SK-N-SH (cell line): Measurements from ENCODE around the gene TRAF1. TPM values are rescaled to one million over a fixed set of nuclear protein-coding genes. Genes with fewer than 3 reads are reported as not detected.

Experiments used
- CHD2 ChIP-seq: fragments of 150-350 bp; IDR thresholded peaks from 2 replicates; pipeline ENCODE4 v1.6.1; 2018; ENCODE audit warnings: low read length; ENCODE audit not compliant: partially characterized antibody
- CTCF ChIP-seq: fragments of 200-600 bp; sonication (generic); IDR thresholded peaks from 2 replicates; pipeline ENCODE4 v1.6.1; 2017; ENCODE audit warnings: antibody characterized with exemption, mild to moderate bottlenecking, moderate library complexity
- ELF1 ChIP-seq: IDR thresholded peaks from 2 replicates; pipeline ENCODE4 v1.4.0; 2012
- EP300 ChIP-seq, 2 experiments: IDR thresholded peaks; 2 replicates each; pipeline versions ENCODE4 v1.4.0 to v1.6.1; 2012; ENCODE audit warnings: borderline replicate concordance in 1 of 2, low read depth in 1 of 2, low read length in 1 of 2
- EZH2phosphoT487 ChIP-seq: fragments of 200-600 bp; sonication (generic); IDR thresholded peaks from 2 replicates; pipeline ENCODE4 v1.6.1; 2017; ENCODE audit warnings: low read depth, mixed run types, mild to moderate bottlenecking, antibody characterized with exemption, moderate library complexity, borderline replicate concordance
- FOSL2 ChIP-seq: IDR thresholded peaks from 2 replicates; pipeline ENCODE4 v1.4.0; 2012; ENCODE audit warnings: low read depth, mild to moderate bottlenecking, moderate library complexity, borderline replicate concordance
- FOXJ3 ChIP-seq: sonication (generic); formaldehyde crosslinking; IDR thresholded peaks from 2 replicates; pipeline ENCODE4 v1.5.1; 2020; ENCODE audit warnings: mild to moderate bottlenecking, missing genetic modification reagents
- GABPA ChIP-seq: IDR thresholded peaks from 2 replicates; pipeline ENCODE4 v1.4.0; 2012; ENCODE audit warnings: low read depth, mild to moderate bottlenecking
- GATA2 ChIP-seq: sonication (generic); formaldehyde crosslinking; IDR thresholded peaks from 2 replicates; pipeline ENCODE4 v1.5.0; 2020; ENCODE audit warnings: mild to moderate bottlenecking, missing genetic modification reagents
- JUND ChIP-seq: IDR thresholded peaks from 2 replicates; pipeline ENCODE4 v1.4.0; 2012
- MEF2A ChIP-seq: IDR thresholded peaks from 2 replicates; pipeline ENCODE4 v1.4.0; 2012; ENCODE audit warnings: low read depth, borderline replicate concordance
- MXI1 ChIP-seq: IDR thresholded peaks from 2 replicates; pipeline ENCODE4 v1.6.1; 2012; ENCODE audit warnings: mild to moderate bottlenecking, low read depth, low read length, improper control_type of control experiment
- POLR2AphosphoS5 ChIP-seq: IDR thresholded peaks from 2 replicates; pipeline ENCODE4 v1.6.1; 2012; ENCODE audit warnings: low read depth, low read length
- RAD21 ChIP-seq: IDR thresholded peaks from 2 replicates; pipeline ENCODE4 v1.6.1; 2012; ENCODE audit warnings: mild to moderate bottlenecking, low read length
- RCOR1 ChIP-seq: fragments of 150-350 bp; IDR thresholded peaks from 2 replicates; pipeline ENCODE4 v1.6.1; 2017; ENCODE audit warnings: antibody characterized with exemption, low read length
- REST ChIP-seq: IDR thresholded peaks from 2 replicates; pipeline ENCODE4 v1.6.1; 2012; ENCODE audit warnings: mild to moderate bottlenecking, low read depth, low read length, moderate library complexity
- SIN3A ChIP-seq: IDR thresholded peaks from 2 replicates; pipeline ENCODE4 v1.6.1; 2012; ENCODE audit warnings: low read depth, mild to moderate bottlenecking, low read length, moderate library complexity, borderline replicate concordance
- SMC3 ChIP-seq: IDR thresholded peaks from 2 replicates; pipeline ENCODE4 v1.6.1; 2012; ENCODE audit warnings: low read depth, low read length, improper control_type of control experiment
- TCF12 ChIP-seq: IDR thresholded peaks from 2 replicates; pipeline ENCODE4 v1.4.0; 2012
- USF1 ChIP-seq: IDR thresholded peaks from 2 replicates; pipeline ENCODE4 v1.4.0; 2012; ENCODE audit warnings: low read depth, borderline replicate concordance
- YY1 ChIP-seq: IDR thresholded peaks from 2 replicates; pipeline ENCODE4 v1.4.0; 2012; ENCODE audit warnings: low read depth, mild to moderate bottlenecking
- ZBTB33 ChIP-seq: IDR thresholded peaks from 2 replicates; pipeline ENCODE4 v1.4.0; 2012; ENCODE audit warnings: low read depth, borderline replicate concordance
- polyA plus RNA-seq, 3 experiments: library from polyadenylated mRNA; depleted of rRNA; stranded (reverse); fragments of >200 nt; gene quantifications; 2 replicates each; pipeline ENCODE4 v1.2.3, GENCODE V29; 2012

The TRAF1 gene
- polyA plus RNA-seq, 1 of the 3 experiments (the other 2 are of a cell fraction) = 1.2 TPM

- peak; percentile 84; the same call in 1 of the 2 replicates for TF ChIP-seq JUND
- TF ChIP-seq CTCF = peak; percentile 24
- TF ChIP-seq GABPA = 0 out of 2 replicates have a peak, but pooled peaks have one; percentile 31
- TF ChIP-seq FOSL2 = peak; percentile 89
- TF ChIP-seq MEF2A = no peak
- peak; percentile 50; the same call in 1 of the 2 replicates for TF ChIP-seq RCOR1
- peak; percentile 12; the same call in 1 of the 2 replicates for TF ChIP-seq SMC3
- TF ChIP-seq REST = peak; percentile 8; the same call in 1 of the 2 replicates
- TF ChIP-seq GATA2 (CRISPR knock-in tag) = 0 out of 2 replicates have a peak, but pooled peaks have one; percentile 7
- TF ChIP-seq ELF1 = peak; percentile 41; the same call in 1 of the 2 replicates
- peak; percentile 35 for TF ChIP-seq CHD2
- peak; percentile 24; the same call in 1 of the 2 replicates for TF ChIP-seq RAD21
- TF ChIP-seq SIN3A = peak; percentile 65; the same call in 1 of the 2 replicates
- no peak for TF ChIP-seq USF1
- no peak for TF ChIP-seq EZH2phosphoT487
- peak; percentile 34; the same call in 1 of the 2 replicates for TF ChIP-seq FOXJ3
- 0 out of 2 replicates have a peak, but pooled peaks have one; percentile 20 for TF ChIP-seq MXI1
- TF ChIP-seq EP300 (IDR thresholded peaks at IDR 0.05; ENCODE audit: borderline replicate concordance in 1 of 2, low read depth in 1 of 2, low read length in 1 of 2) = peak in 1 of 2 experiments; percentile 85; a peak in 2 of 4 replicates
- TF ChIP-seq ZBTB33 = no peak; the same call in 1 of the 2 replicates
- TF ChIP-seq POLR2AphosphoS5 = peak; percentile 49; the same call in 1 of the 2 replicates
- peak; percentile 40 for TF ChIP-seq TCF12
- peak; percentile 57; the same call in 1 of the 2 replicates for TF ChIP-seq YY1
Measured at GRCh38 chr9:120875954-120876841, 50.4 kb downstream of the TRAF1 start (continued).
